NCI-H82 treated with DMSO at 0.1 percent for 48 hours (cell line): Measurements from ENCODE around the gene GTPBP3.

Source experiments
- DNase-seq: peaks from one replicate; lab custom pipeline; 2025; ENCODE audit not compliant: unreplicated experiment; lab: John Stamatoyannopoulos, UW

Gene GTPBP3

GRCh38 chr19:17327654-17328516 is 9.5 kb upstream of the GTPBP3 start:
- DNase-seq = no peak

- DNase-seq = no peak
Measured at GRCh38 chr19:17328517-17329365, 8.6 kb upstream of the GTPBP3 start.

- DNase-seq = no peak
Measured at GRCh38 chr19:17329366-17330261, 7.7 kb upstream of the GTPBP3 start.

GRCh38 chr19:17330262-17331044 is 6.9 kb upstream of the GTPBP3 start:
- DNase-seq = no peak

DNA sequence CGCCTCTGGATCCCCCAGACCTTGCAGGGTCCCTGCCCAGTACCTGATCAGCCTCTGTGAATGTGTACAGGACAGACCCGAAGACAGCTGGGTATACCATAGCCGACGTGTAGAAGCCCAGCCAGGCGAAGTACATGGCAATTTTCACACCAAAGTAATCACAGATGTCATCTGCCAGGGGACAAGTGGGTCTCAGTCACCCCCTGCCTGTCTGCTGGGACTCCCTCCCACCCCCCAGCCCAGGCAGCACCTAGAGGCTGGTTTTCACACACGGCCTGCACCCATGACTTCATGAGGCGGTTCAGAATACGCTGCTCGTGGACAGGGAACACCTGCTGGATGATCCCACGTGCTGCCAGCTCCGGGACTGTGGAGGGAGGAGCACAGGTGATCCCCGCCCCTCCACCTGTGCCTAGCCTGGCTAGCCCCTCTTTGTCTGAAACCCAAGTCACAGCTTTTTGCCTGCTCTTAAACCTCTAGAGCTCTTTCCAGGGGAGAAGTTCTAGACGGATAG is 6.3 kb upstream of the GTPBP3 start:
- no peak for DNase-seq

DNA sequence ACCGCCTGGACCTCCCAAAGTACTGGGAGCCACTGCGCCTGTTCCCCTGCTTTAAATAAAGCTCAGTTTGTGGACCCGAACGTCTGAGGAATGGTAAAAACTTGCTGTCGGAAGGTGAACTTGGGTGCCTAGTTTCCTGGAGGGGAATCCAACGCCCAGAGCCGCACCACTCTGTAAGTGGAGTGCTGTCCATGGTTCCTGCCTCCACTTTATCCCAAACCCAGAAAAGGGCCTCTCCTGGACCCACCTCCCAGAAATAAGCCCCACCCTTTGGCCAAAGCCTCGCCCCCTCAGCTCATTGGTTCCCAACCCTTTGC is 5.0 kb upstream of the GTPBP3 start:
- DNase-seq = no peak

DNA sequence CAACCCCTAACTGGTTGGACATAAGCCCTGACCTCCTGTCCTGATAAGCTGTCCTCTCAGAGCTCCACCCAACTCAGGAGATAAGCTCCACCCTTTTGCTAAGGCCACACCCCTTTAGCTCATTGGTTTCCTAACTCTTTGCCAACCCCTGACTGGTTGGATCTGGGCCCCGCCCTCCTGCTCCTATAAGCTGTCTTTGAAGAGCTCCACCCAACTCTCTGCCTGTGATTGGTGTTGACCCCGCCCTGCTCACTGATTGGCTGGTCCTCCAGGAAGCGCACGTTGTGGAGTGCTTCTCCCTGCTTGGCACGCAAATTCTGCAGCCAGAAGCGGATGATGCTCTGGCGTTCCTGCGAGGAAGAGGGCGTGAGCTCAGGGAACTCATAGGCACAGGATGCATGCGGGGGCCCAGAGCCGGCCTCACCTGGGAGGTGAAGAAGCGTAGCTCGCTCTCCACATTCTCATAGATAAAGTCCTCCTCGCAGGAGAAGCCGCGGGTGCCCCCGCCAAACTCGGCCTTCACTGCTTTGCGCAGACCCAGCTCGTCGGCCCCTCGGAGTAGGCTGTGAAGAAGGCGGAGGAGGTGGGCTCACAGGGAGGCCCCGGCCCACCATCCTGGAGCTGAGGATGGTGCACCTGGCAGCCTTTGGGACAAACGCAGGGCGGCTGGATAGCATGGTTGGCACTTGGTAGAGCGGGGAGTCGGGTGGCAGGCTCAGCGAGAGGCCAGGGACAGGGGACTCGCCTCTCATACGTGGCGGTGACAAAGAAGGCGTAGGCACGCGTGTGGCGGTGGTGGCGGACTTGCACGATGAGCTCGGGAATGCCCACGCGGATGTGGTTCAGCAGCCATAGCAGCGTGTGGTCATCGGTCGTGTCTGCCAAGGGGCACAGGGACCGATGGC is 4.4 kb upstream of the GTPBP3 start:
- DNase-seq = peak; percentile 72

DNA sequence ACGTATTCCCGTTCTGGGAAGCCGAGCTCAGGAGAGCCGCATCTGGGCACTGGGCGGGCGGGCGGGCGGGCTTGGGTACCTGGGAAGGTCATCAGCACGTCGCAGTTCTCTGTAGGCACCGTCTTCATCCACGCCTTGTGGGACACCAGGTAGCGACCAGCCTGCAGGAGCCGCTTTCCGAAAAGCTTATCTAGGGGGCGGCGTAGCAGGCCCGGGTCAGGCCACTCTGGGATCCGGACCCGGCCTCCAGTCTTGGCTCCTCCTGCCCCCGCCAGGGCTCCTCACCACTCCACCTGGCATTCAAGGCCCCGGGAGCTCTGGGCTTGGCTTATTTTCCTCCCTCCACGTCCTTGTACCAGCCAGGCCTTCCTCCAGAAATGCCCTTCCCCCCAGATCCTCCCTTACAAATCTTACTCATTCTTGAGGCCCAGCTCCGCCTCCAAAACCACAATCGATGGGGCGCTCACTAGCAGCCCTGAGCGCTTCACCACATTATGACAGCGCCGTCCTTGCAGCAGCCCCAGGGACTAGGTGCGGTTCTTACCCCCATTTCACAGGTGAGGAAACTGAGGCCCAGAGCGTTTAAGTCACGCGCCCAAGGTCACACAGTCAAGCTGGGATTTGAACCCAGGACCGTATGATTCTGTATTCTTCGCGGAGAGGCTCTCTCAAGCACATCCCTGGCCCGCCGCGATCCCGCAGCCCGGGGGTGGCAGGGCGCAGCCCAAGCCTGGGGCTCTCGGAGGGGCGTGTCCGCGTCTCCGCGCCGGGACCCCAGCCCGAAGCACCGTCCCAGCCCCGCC is 3.5 kb upstream of the GTPBP3 start:
- no peak for DNase-seq

GRCh38 chr19:17334414-17335409 is 2.6 kb upstream of the GTPBP3 start, which contains the start of gene ANO8:
Gene ANO8 (minus strand): TSS chr19:17334855. CDS start chr19:17334670, 185 bp downstream.
- peak; percentile 99 for DNase-seq

DNA sequence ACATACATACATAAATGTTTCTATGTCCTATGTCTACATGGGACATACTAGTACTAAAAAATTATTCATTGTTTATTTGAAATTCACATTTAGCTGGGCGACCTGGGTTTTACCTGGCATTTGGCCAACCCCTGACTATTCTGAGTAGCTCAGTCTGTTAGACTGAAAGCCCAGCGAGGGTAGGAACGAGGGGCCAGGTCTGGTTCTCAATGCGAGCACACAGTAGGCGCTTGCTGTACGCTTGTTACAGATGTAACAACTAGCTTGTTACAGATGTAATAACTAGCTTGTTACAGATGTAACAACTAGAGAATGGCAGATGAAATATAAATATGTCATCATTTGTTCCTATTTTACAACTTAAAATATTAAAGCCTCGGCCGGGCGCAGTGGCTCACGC is 1.8 kb upstream of the GTPBP3 start:
- no peak for DNase-seq

DNA sequence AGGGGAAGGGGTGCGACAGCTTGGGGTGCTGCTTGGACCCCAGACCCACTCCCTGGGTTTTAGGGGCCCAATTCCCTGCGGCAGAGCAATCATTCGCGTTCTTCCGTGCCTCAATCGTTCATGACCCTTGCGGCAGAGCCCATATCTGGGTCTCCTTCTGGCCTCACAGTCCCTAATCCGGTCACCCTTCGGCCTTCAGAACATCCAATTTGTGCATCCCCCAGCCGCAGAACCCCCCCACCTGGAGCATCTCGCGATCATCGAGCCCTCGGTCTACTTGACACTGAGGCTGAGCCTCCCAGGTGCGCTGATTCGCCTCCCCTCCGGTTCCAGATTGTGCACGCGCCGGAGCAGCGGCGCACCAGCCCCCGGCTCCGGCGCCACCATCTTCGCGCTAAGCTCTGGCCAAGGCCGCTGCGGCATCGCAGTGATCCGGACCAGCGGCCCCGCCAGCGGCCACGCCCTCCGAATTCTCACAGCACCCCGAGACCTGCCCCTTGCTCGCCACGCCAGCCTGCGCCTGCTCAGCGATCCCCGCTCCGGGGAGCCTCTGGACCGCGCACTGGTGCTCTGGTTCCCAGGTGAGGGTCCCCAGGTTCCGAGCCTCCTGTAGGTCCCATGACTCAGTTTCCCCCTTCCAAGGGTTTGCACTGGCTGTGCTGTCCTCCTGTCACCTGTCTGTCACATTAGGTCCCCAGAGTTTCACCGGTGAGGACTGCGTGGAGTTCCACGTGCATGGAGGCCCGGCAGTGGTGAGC is 501 bp downstream of the GTPBP3 start:
- no peak for DNase-seq

DNA sequence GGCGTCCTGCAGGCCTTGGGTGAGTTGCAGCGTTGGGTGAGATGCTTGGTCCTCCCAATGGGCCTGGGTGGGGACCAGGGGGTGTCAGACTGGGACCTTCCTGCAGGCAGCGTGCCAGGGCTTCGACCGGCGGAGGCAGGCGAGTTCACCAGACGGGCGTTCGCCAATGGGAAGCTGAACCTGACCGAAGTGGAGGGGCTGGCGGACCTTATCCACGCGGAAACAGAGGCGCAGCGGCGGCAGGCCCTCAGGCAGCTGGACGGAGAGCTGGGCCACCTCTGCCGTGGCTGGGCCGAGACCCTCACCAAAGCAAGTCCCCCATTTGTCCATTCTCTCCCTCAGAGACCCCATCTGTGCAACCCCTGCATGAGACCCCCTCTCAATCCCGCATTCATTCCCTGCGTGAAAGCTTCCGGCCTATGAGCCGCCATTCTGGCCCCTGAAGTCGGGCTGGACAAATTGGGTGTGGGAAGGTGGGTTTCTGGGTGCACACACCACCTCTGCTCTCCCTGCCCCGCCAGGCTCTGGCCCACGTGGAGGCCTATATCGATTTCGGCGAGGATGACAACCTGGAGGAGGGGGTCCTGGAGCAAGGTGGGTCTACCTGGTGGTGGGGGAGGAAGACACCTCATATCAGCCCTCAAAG is 1.2 kb downstream of the GTPBP3 start:
- DNase-seq = no peak

DNA sequence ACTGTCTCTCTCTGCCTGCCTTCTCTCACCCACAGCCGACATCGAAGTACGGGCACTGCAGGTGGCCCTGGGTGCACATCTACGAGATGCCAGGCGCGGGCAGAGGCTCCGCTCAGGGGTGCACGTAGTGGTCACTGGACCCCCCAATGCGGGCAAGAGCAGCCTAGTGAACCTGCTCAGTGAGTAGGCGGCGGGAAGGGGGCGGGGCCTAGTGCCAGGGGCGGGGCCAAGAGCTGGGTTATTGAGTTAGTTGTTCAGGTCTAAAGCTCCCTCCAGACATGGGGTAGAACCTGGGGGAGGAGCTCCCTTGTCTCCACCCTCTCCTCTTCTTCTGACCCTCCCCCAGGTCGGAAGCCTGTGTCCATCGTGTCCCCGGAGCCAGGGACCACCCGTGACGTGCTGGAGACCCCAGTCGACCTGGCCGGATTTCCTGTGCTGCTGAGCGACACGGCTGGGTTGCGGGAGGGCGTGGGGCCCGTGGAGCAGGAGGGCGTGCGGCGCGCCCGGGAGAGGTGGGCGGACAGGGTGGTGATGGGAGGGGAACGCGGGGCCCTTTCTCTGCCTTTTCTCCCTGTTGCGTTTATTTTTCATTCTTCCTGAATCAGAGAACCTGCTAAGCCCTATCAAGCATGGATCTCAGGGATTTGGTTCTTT is 1.9 kb downstream of the GTPBP3 start:
- DNase-seq = no peak

DNA sequence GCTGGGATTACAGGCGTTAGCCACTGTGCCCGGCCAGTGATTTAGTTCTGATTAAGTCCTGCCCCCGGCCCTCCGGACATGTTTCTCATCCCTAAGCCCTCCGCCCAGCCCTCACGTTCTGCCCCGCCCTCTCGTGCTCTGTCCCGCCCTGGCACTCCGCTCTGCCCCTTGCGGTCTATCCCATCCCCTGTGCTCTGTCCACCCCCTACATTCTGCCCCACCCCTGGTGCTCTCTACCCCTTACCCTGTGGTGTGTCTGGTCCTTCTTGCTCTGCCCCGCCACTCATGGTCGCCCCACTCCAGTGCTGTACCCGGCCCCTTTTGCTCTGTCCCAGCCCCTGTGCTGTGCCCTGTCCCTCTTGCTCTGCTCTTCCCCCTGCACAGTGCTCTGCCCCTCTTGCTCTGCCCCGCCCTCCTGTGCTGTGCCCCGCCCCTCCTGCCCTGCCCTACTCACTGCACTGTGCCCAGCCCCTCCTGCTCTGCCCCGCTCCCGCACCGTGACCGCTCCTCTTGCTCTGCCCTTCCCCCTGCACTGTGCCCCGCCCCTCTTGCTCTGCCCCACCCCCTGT is 3.0 kb downstream of the GTPBP3 start:
- no peak for DNase-seq

DNA sequence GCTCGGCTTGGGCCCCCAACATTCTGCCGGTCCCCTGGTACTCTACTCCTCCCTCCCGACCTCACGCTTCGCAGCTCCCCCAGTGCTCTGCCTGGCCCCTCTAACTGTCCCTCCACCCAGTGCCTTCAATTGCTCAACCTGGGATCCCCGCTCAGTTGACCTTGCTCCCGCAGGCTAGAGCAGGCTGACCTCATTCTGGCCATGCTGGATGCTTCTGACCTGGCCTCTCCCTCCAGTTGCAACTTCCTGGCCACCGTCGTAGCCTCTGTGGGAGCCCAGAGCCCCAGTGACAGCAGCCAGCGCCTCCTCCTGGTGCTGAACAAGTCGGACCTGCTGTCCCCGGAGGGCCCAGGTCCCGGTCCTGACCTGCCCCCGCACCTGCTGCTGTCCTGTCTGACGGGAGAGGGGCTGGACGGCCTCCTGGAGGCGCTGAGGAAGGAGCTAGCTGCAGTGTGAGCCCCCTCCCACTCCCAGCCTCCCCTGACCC is 3.6 kb downstream of the GTPBP3 start:
- no peak for DNase-seq
